Liver (tissue), 3 donors: Measurements from ENCODE around the gene KIAA0753.

Experiments used
- EGR1 ChIP-seq, 2 donors: IDR thresholded peaks; 2 replicates each; pipeline ENCODE4 v1.6.1; 2016 to 2018; ENCODE audit warnings: antibody characterized with exemption in 2 of 2, low read depth in 2 of 2
- FOXA1 ChIP-seq: IDR thresholded peaks from 2 replicates; pipeline ENCODE4 v1.6.1; 2016; ENCODE audit warnings: antibody characterized with exemption
- GABPA ChIP-seq, 2 donors: IDR thresholded peaks in 1 of 2; conservative IDR thresholded peaks in 1 of 2; 2 replicates each; pipeline ENCODE4 v1.6.1; 2016; ENCODE audit warnings: antibody characterized with exemption in 2 of 2, mild to moderate bottlenecking in 1 of 2, moderate library complexity in 1 of 2
- HNF4A ChIP-seq, 2 donors: conservative IDR thresholded peaks; 2 replicates each; pipeline ENCODE4 v1.6.1; 2016; ENCODE audit warnings: antibody characterized with exemption in 2 of 2, mild to moderate bottlenecking in 2 of 2
- JUND ChIP-seq, 2 donors: IDR thresholded peaks; 2 replicates each; pipeline ENCODE4 v1.6.1; 2016; ENCODE audit warnings: antibody characterized with exemption in 2 of 2
- NR2F2 ChIP-seq: IDR thresholded peaks from 2 replicates; pipeline ENCODE4 v1.6.1; 2016; ENCODE audit warnings: antibody characterized with exemption
- RAD21 ChIP-seq, 2 donors: IDR thresholded peaks; 2 replicates each; pipeline ENCODE4 v1.6.1; 2016; ENCODE audit warnings: antibody characterized with exemption in 2 of 2, mild to moderate bottlenecking in 2 of 2
- SP1 ChIP-seq: IDR thresholded peaks from 2 replicates; pipeline ENCODE4 v1.6.1; 2018; ENCODE audit warnings: antibody characterized with exemption, mild to moderate bottlenecking
- TAF1 ChIP-seq: conservative IDR thresholded peaks from 2 replicates; pipeline ENCODE4 v1.6.1; 2016; ENCODE audit warnings: antibody characterized with exemption, mild to moderate bottlenecking
- YY1 ChIP-seq: IDR thresholded peaks from 2 replicates; pipeline ENCODE4 v1.6.1; 2016; ENCODE audit warnings: antibody characterized with exemption, mild to moderate bottlenecking
- TF ChIP-seq, protein P1 (sequence below): fragments of 150-350 bp; IDR thresholded peaks from 2 replicates; pipeline ENCODE4 v1.5.1; 2017; ENCODE audit warnings: improper control_type of control experiment, low read depth, low read length; ENCODE audit not compliant: missing input control
- TF ChIP-seq, protein P2 (sequence below): IDR thresholded peaks from 2 replicates; pipeline ENCODE4 v1.6.1; 2016; ENCODE audit warnings: antibody characterized with exemption
- TF ChIP-seq, protein P3 (sequence below): IDR thresholded peaks from 2 replicates; pipeline ENCODE4 v1.6.1; 2016; ENCODE audit warnings: antibody characterized with exemption
- TF ChIP-seq, protein P4 (sequence below): IDR thresholded peaks from 2 replicates; pipeline ENCODE4 v1.6.1; 2016; ENCODE audit warnings: antibody characterized with exemption
- donor health status: healthy.
- donor health status: healthy.

DNA sequence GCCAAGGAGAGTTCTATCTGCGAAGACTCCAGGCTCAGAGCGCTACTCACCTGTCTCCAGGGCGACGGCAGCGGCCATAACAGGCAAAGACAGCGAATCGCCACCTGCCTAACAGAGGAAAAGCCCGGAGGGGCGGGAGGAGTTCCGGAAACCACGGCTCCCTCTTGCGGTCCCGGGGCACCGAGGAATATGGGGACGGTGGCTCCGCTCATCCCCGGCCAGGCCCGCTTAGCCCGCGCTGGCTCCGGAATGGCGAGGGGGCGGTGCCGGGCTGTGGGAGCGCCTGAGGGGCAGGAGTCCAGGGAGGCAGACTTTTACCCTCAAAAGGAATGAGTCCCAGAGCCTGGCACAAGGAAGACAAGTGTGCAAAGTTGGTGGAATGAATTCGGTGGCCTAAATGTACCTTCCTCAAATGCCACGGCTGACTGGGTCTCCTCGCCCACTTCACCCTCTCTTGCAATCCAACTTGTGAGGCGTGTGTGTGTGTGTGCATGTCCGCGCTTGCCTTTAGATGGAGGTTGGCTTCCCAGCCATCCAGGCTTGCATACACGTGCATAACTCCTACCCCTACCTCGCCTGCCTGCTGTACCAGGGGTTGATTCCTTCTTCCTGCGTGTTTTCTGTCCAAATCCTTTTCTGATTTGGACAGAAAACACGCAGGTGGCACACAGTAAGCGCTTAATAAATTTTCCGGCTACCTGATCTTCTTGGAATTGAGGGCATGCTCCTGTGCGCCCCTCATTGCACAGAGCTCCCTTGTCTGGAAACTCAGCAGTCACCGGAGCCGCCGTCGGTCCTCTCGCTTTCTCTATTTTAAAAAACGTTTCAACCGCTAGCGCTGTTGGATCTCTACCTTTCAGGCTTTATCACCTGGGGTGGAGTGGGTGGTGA, 14.6 kb upstream of the KIAA0753 start:
- TF ChIP-seq, protein P1, sequence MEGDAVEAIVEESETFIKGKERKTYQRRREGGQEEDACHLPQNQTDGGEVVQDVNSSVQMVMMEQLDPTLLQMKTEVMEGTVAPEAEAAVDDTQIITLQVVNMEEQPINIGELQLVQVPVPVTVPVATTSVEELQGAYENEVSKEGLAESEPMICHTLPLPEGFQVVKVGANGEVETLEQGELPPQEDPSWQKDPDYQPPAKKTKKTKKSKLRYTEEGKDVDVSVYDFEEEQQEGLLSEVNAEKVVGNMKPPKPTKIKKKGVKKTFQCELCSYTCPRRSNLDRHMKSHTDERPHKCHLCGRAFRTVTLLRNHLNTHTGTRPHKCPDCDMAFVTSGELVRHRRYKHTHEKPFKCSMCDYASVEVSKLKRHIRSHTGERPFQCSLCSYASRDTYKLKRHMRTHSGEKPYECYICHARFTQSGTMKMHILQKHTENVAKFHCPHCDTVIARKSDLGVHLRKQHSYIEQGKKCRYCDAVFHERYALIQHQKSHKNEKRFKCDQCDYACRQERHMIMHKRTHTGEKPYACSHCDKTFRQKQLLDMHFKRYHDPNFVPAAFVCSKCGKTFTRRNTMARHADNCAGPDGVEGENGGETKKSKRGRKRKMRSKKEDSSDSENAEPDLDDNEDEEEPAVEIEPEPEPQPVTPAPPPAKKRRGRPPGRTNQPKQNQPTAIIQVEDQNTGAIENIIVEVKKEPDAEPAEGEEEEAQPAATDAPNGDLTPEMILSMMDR = no peak
- TF ChIP-seq NR2F2 (no peak), YY1 (no peak), SP1 (no peak), HNF4A (conservative IDR thresholded peaks at IDR 0.05) (no peak), RAD21 (IDR thresholded peaks at IDR 0.05) (no peak), FOXA1 (no peak), TAF1 (no peak), EGR1 (IDR thresholded peaks at IDR 0.05; ENCODE audit: low read depth in 2 of 2) (no peak), GABPA (IDR thresholded peaks at IDR 0.05 in 1 of 2, conservative IDR thresholded peaks at IDR 0.05 in 1 of 2) (no peak), JUND (IDR thresholded peaks at IDR 0.05) (no peak)
- TF ChIP-seq, protein P2, sequence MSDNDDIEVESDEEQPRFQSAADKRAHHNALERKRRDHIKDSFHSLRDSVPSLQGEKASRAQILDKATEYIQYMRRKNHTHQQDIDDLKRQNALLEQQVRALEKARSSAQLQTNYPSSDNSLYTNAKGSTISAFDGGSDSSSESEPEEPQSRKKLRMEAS = no peak
- TF ChIP-seq, protein P3, sequence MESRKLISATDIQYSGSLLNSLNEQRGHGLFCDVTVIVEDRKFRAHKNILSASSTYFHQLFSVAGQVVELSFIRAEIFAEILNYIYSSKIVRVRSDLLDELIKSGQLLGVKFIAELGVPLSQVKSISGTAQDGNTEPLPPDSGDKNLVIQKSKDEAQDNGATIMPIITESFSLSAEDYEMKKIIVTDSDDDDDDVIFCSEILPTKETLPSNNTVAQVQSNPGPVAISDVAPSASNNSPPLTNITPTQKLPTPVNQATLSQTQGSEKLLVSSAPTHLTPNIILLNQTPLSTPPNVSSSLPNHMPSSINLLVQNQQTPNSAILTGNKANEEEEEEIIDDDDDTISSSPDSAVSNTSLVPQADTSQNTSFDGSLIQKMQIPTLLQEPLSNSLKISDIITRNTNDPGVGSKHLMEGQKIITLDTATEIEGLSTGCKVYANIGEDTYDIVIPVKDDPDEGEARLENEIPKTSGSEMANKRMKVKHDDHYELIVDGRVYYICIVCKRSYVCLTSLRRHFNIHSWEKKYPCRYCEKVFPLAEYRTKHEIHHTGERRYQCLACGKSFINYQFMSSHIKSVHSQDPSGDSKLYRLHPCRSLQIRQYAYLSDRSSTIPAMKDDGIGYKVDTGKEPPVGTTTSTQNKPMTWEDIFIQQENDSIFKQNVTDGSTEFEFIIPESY = no peak
- TF ChIP-seq, protein P4, sequence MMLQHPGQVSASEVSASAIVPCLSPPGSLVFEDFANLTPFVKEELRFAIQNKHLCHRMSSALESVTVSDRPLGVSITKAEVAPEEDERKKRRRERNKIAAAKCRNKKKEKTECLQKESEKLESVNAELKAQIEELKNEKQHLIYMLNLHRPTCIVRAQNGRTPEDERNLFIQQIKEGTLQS = no peak
